HG02610 (cell line): Measurements from ENCODE around the gene VAV3.

ENCODE experiments used
- ATAC-seq: cut with Tn5 transposase; IDR thresholded peaks from one replicate; pipeline ENCODE4 v1.9.1; 2021; ENCODE audit warnings: mild to moderate bottlenecking, moderate library complexity; ENCODE audit not compliant: unreplicated experiment

The VAV3 gene

GRCh38 chr1:107691540-107691939, 273.4 kb downstream of the VAV3 start:
- ATAC-seq: no peak

- no peak for ATAC-seq
These were observed 274.5 kb downstream of the VAV3 start for GRCh38 chr1:107690491-107690890.

- no peak for ATAC-seq
These were observed 275.2 kb downstream of the VAV3 start for GRCh38 chr1:107689733-107690132.

GRCh38 chr1:107689159-107689558, 275.8 kb downstream of the VAV3 start:
- ATAC-seq: no peak

- no peak for ATAC-seq
These were observed 276.9 kb downstream of the VAV3 start for GRCh38 chr1:107687849-107688753.

- ATAC-seq: no peak
These were observed 281.3 kb downstream of the VAV3 start for GRCh38 chr1:107683683-107684082.

- no peak for ATAC-seq
These were observed 281.8 kb downstream of the VAV3 start for GRCh38 chr1:107683191-107683657.

- ATAC-seq: no peak
These were observed 282.5 kb downstream of the VAV3 start for GRCh38 chr1:107682467-107682866.

GRCh38 chr1:107681001-107681479, 283.9 kb downstream of the VAV3 start:
- ATAC-seq: no peak

GRCh38 chr1:107680579-107680985, 284.4 kb downstream of the VAV3 start:
- ATAC-seq: no peak

- ATAC-seq: no peak
These were observed 285.5 kb downstream of the VAV3 start for GRCh38 chr1:107679411-107679953.

GRCh38 chr1:107678993-107679392, 286.0 kb downstream of the VAV3 start:
- no peak for ATAC-seq

- ATAC-seq: no peak
These were observed 287.3 kb downstream of the VAV3 start for GRCh38 chr1:107677697-107678096.

- ATAC-seq: no peak
These were observed 290.5 kb downstream of the VAV3 start for GRCh38 chr1:107674486-107674885.

GRCh38 chr1:107673006-107673405, 292.0 kb downstream of the VAV3 start:
- ATAC-seq: no peak

- ATAC-seq: no peak
These were observed 294.5 kb downstream of the VAV3 start for GRCh38 chr1:107670397-107671040.

- ATAC-seq: no peak
These were observed 295.0 kb downstream of the VAV3 start for GRCh38 chr1:107669996-107670395.

GRCh38 chr1:107668762-107669161, 296.2 kb downstream of the VAV3 start:
- no peak for ATAC-seq

GRCh38 chr1:107666493-107666892, 298.5 kb downstream of the VAV3 start:
- no peak for ATAC-seq

- ATAC-seq: no peak
These were observed 299.7 kb downstream of the VAV3 start for GRCh38 chr1:107664982-107665925.

GRCh38 chr1:107662971-107663370, 302.0 kb downstream of the VAV3 start:
- ATAC-seq: no peak
